ENCODE data around the gene CDH23. TPM values are rescaled to one million over a fixed set of nuclear protein-coding genes. Genes with fewer than 3 reads are reported as not detected.

CDH23 gene
- total and polyA plus RNA-seq, 9 of the 15 experiments (the other 6 are each of a cell fraction or from before 2014, with no cell fraction given), result 0.18 to 1.2 (median 0.47) TPM

DNA sequence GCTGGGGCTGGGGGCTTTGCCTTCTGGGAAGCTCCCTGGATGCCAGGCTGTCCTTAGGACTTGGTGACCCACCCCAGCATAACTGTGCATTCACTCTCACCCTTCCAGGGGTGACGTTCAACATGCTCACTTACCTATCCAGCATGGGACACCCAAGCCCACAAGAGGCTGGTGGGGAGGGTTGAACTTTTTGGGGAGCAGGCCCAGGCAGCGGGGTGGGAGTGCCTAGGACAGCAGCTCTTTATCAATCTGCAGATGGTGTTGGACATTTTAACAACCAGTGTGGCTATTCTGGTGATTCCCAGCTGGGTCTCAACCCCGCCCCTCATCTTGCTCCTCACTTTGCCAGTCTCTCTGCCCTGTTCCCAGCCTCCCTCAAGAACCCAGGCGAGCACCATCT is 86.4 kb downstream of the CDH23 start:
- no peak overlapping the region for H3K9ac ChIP-seq (ENCODE audit: insufficient read depth in 1 of 2, low read depth in 2 of 2, low read length in 2 of 2)
- 0% methylated on average over 4 of the region's 4 CpGs for WGBS (ENCODE audit: insufficient coverage, low coverage, missing lambda C conversion rate)
- no peak for DNase-seq (ENCODE audit: extremely low read depth in 1 of 4, low spot score in 3 of 4)
- H3K9me1 ChIP-seq (ENCODE audit: control insufficient read depth, insufficient read depth, low read length), result no peaks in the 10 kb centered on the region
- H3K9me3 ChIP-seq (replicated peaks; ENCODE audit: control insufficient read depth, insufficient read depth, low read depth, low read length), result no peaks in the 10 kb centered on the region
- ChIA-PET CTCF (ENCODE audit: low intra/inter-chr PET ratio) (no interaction called here), POLR2A (no interaction called here)
- no peak overlapping the region for H3K4me2 ChIP-seq (ENCODE audit: insufficient read depth, low read length)
- H2AFZ ChIP-seq (ENCODE audit: low read depth, low read length), result no peak overlapping the region
- H4K20me1 ChIP-seq (replicated peaks; ENCODE audit: control insufficient read depth, insufficient read depth, low read length), result peaks cover 9% of the 10 kb centered on the region
- no TSS peak for BruUV-seq (replicated peaks)
- in situ Hi-C loops (cut with MboI), result no loop called here
- no peaks in the 10 kb centered on the region for H3K4me1 ChIP-seq (replicated peaks in 1 of 2; ENCODE audit: control insufficient read depth in 2 of 2, insufficient read depth in 2 of 2, low read length in 2 of 2)
- H3K27ac ChIP-seq (ENCODE audit: extremely low read depth, low read depth, low read length), result no peak overlapping the region
- H3K79me2 ChIP-seq (ENCODE audit: control insufficient read depth, insufficient read depth, low read length), result no peaks in the 10 kb centered on the region
- no peak for TF ChIP-seq MEIS2 (IDR thresholded peaks at IDR 0.05; ENCODE audit: partially characterized antibody)
- no peak for TF ChIP-seq PTRF (tag; IDR thresholded peaks at IDR 0.05)
- TF ChIP-seq ZNF165 (CRISPR knock-in tag; IDR thresholded peaks at IDR 0.05; ENCODE audit: borderline replicate concordance), result no peak
- no peak for TF ChIP-seq MEF2D (tag; conservative IDR thresholded peaks at IDR 0.05; ENCODE audit: low read depth)
- no peak for TF ChIP-seq ZNF124 (CRISPR knock-in tag; IDR thresholded peaks at IDR 0.05)
- no peak for TF ChIP-seq ATF7 (IDR thresholded peaks at IDR 0.05)
- TF ChIP-seq, protein P1, sequence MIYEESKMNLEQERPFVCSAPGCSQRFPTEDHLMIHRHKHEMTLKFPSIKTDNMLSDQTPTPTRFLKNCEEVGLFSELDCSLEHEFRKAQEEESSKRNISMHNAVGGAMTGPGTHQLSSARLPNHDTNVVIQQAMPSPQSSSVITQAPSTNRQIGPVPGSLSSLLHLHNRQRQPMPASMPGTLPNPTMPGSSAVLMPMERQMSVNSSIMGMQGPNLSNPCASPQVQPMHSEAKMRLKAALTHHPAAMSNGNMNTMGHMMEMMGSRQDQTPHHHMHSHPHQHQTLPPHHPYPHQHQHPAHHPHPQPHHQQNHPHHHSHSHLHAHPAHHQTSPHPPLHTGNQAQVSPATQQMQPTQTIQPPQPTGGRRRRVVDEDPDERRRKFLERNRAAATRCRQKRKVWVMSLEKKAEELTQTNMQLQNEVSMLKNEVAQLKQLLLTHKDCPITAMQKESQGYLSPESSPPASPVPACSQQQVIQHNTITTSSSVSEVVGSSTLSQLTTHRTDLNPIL (CRISPR knock-in tag; IDR thresholded peaks at IDR 0.05), result no peak
- no peak for TF ChIP-seq RUNX1 (IDR thresholded peaks at IDR 0.05; ENCODE audit: low read depth)
- TF ChIP-seq SMAD2 (IDR thresholded peaks at IDR 0.05; ENCODE audit: low read depth, low read length), result no peak
- FAIRE-seq, result no peak
- no peak for ATAC-seq
- H3K27me3 ChIP-seq (ENCODE audit: control insufficient read depth in 2 of 2, insufficient read depth in 2 of 2, low read length in 2 of 2), result peaks cover 44 to 65% of the 10 kb centered on the region in 2 experiments; a peak in 4 of 5 replicates
- intact Hi-C loops (cut with micrococcal nuclease), result loop anchor here (5.0 kb wide), 1 partner anchor 166 kb away; the partner anchor contains the start of gene SLC29A3
- H3K4me3 ChIP-seq, result no peak overlapping the region
- no peaks in the 10 kb centered on the region for H3K36me3 ChIP-seq (ENCODE audit: control insufficient read depth, insufficient read depth, low read length)
